H1 (cell line): ENCODE data around the gene FBXO34. TPM values are rescaled to one million over a fixed set of nuclear protein-coding genes. Genes with fewer than 3 reads are reported as not detected.

Source experiments
- CTCF ChIA-PET: fragments of 300-600 bp; sonication (Branson Sonifier 250); formaldehyde crosslinking; loops from one replicate; lab custom pipeline; 2021; ENCODE audit not compliant: partially characterized antibody; lab: Charles Lee
- POLR2A ChIA-PET: fragments of 300-600 bp; sonication (Branson Sonifier 250); formaldehyde crosslinking; loops from one replicate; lab custom pipeline; 2021; ENCODE audit warnings: inconsistent platforms; ENCODE audit not compliant: partially characterized antibody; lab: Charles Lee
- DNase-seq, 2 experiments: peaks; one replicate each; pipeline versions ENCODE4 v3.0.0 to v3.0.0-alpha.2; 2010 to 2022; ENCODE audit warnings: low spot score in 2 of 2, low read depth in 1 of 2, mixed read lengths in 1 of 2
- FAIRE-seq: peaks from 2 replicates; lab custom pipeline; 2011; peaks lifted over from hg19 to GRCh38; lab: Jason Lieb, UNC
- H2AFZ ChIP-seq: 2 replicates; pipeline ENCODE4 v1.8.1; 2012; ENCODE audit warnings: low read length, inconsistent platforms
- H2AK5ac ChIP-seq: 2 replicates; pipeline ENCODE4 v1.6.1; 2013; ENCODE audit warnings: low read depth, low read length
- H2BK120ac ChIP-seq: replicated peaks from 2 replicates; pipeline ENCODE3; 2013; ENCODE audit warnings: low read depth, low read length, inconsistent platforms
- H2BK12ac ChIP-seq: 2 replicates; pipeline ENCODE4 v1.6.1; 2013; ENCODE audit warnings: low read depth, low read length
- H2BK15ac ChIP-seq: 2 replicates; pipeline ENCODE4 v1.6.1; 2013; ENCODE audit warnings: low read length
- H2BK20ac ChIP-seq: 2 replicates; pipeline ENCODE4 v1.6.1; 2013; ENCODE audit warnings: low read length
- H2BK5ac ChIP-seq: 2 replicates; pipeline ENCODE4 v1.6.1; 2013; ENCODE audit warnings: low read depth, low read length
- H3K14ac ChIP-seq: 2 replicates; pipeline ENCODE4 v1.6.1; 2013; ENCODE audit warnings: inconsistent platforms; ENCODE audit not compliant: insufficient read length
- H3K18ac ChIP-seq: 2 replicates; pipeline ENCODE4 v1.6.1; 2013; ENCODE audit warnings: low read length; ENCODE audit errors: extremely low read depth
- H3K23ac ChIP-seq: 2 replicates; pipeline ENCODE4 v1.6.1; 2013; ENCODE audit warnings: inconsistent platforms; ENCODE audit not compliant: insufficient read length
- H3K23me2 ChIP-seq: 2 replicates; pipeline ENCODE4 v1.6.1; 2013; ENCODE audit warnings: low read depth, low read length
- H3K27ac ChIP-seq: 2 replicates; pipeline ENCODE4 v1.6.1; 2011; ENCODE audit warnings: low read depth, low read length, inconsistent platforms
- H3K27me3 ChIP-seq, 4 experiments: replicated peaks in 1 of 4; 1 replicate in 1 of 4; 2 replicates in 3 of 4; pipeline versions ENCODE4 v1.6.1 to v1.8.1; 2011 to 2013; ENCODE audit warnings: low read length in 3 of 4, mild to moderate bottlenecking in 3 of 4, inconsistent platforms in 2 of 4, mixed read lengths in 2 of 4, moderate library complexity in 1 of 4; ENCODE audit not compliant: control insufficient read depth in 3 of 4, insufficient read depth in 3 of 4; ENCODE audit errors: extremely low read depth in 1 of 4
- H3K36me3 ChIP-seq, 4 experiments: 2 replicates each; pipeline versions ENCODE4 v1.6.1 to v1.8.1; 2011 to 2013; ENCODE audit warnings: mild to moderate bottlenecking in 4 of 4, low read length in 3 of 4, moderate library complexity in 2 of 4, control low read depth in 1 of 4, inconsistent platforms in 1 of 4; ENCODE audit not compliant: insufficient read depth in 4 of 4, control insufficient read depth in 2 of 4
- H3K4ac ChIP-seq: replicated peaks from 2 replicates; pipeline ENCODE3; 2013; ENCODE audit warnings: low read length, low read depth, mixed read lengths, inconsistent platforms; ENCODE audit not compliant: insufficient read length
- H3K4me1 ChIP-seq, 4 experiments: replicated peaks in 1 of 4; 1 replicate in 1 of 4; 2 replicates in 3 of 4; pipeline versions ENCODE4 v1.6.1 to v1.8.1; 2011 to 2013; ENCODE audit warnings: low read length in 3 of 4, inconsistent platforms in 2 of 4, mixed read lengths in 1 of 4; ENCODE audit not compliant: insufficient read depth in 4 of 4, control insufficient read depth in 3 of 4
- H3K4me2 ChIP-seq, 2 experiments: 2 replicates each; pipeline versions ENCODE4 v1.6.1 to v1.8.1; 2011 to 2013; ENCODE audit warnings: low read depth in 2 of 2, low read length in 2 of 2, control low read depth in 1 of 2, inconsistent platforms in 1 of 2, mild to moderate bottlenecking in 1 of 2; ENCODE audit not compliant: insufficient read depth in 1 of 2
- H3K4me3 ChIP-seq, 4 experiments: fragments of 200-600, 300-600 bp in 1 of 4; sonication (generic), shearing (Covaris generic), sonication (Bioruptor Twin) in 1 of 4; 2 replicates each; pipeline versions ENCODE4 v1.5.1 to v1.8.1; 2011 to 2016; ENCODE audit warnings: low read length in 4 of 4, low read depth in 3 of 4, control low read depth in 2 of 4, inconsistent platforms in 2 of 4, mild to moderate bottlenecking in 2 of 4, mixed read lengths in 1 of 4, moderate library complexity in 1 of 4; ENCODE audit not compliant: insufficient read depth in 2 of 4; ENCODE audit errors: extremely low read depth in 1 of 4
- H3K56ac ChIP-seq: replicated peaks from 2 replicates; pipeline ENCODE3; 2013; ENCODE audit warnings: low read depth, mild to moderate bottlenecking, mixed read lengths, low read length, inconsistent platforms; ENCODE audit not compliant: insufficient read length
- H3K79me1 ChIP-seq: 2 replicates; pipeline ENCODE4 v1.6.1; 2013; ENCODE audit warnings: low read depth, low read length, control low read depth
- H3K79me2 ChIP-seq, 2 experiments: 2 replicates each; pipeline versions ENCODE4 v1.6.1 to v1.8.1; 2012 to 2013; ENCODE audit warnings: low read length in 2 of 2, mild to moderate bottlenecking in 2 of 2, inconsistent platforms in 1 of 2; ENCODE audit not compliant: insufficient read depth in 2 of 2, control insufficient read depth in 1 of 2
- H3K9ac ChIP-seq, 4 experiments: replicated peaks in 1 of 4; 1 replicate in 1 of 4; 2 replicates in 3 of 4; pipeline versions ENCODE4 v1.6.1 to v1.8.1; 2011 to 2013; ENCODE audit warnings: low read depth in 3 of 4, low read length in 3 of 4, control low read depth in 2 of 4, mild to moderate bottlenecking in 2 of 4, moderate library complexity in 2 of 4, inconsistent platforms in 1 of 4; ENCODE audit errors: extremely low read depth in 1 of 4
- H3K9me3 ChIP-seq, 2 experiments: 2 replicates each; pipeline versions ENCODE4 v1.6.1 to v1.8.1; 2012 to 2013; ENCODE audit warnings: mild to moderate bottlenecking in 2 of 2, moderate library complexity in 2 of 2, control low read depth in 1 of 2, inconsistent platforms in 1 of 2, low read depth in 1 of 2, low read length in 1 of 2, mixed read lengths in 1 of 2; ENCODE audit not compliant: insufficient read depth in 2 of 2
- H4K20me1 ChIP-seq, 2 experiments: replicated peaks in 1 of 2; 2 replicates each; pipeline versions ENCODE3 to v1.8.1; 2011 to 2013; ENCODE audit warnings: inconsistent platforms in 2 of 2, low read length in 2 of 2, mild to moderate bottlenecking in 1 of 2; ENCODE audit not compliant: insufficient read depth in 2 of 2, control insufficient read depth in 1 of 2
- H4K5ac ChIP-seq: 2 replicates; pipeline ENCODE4 v1.6.1; 2013; ENCODE audit warnings: low read length, low read depth, mixed read lengths, inconsistent platforms; ENCODE audit not compliant: insufficient read length
- H4K8ac ChIP-seq: 2 replicates; pipeline ENCODE4 v1.8.0; 2013; ENCODE audit warnings: mild to moderate bottlenecking, moderate library complexity, low read length, inconsistent platforms; ENCODE audit not compliant: insufficient read depth; ENCODE audit errors: extremely low read depth
- H4K91ac ChIP-seq: replicated peaks from 2 replicates; pipeline ENCODE3; 2013; ENCODE audit warnings: low read length, mixed read lengths, inconsistent platforms; ENCODE audit not compliant: insufficient read length
- CEBPB ChIP-seq: IDR thresholded peaks from 2 replicates; pipeline ENCODE4 v1.6.1; 2012; ENCODE audit warnings: low read depth, low read length
- CHD1 ChIP-seq: IDR thresholded peaks from 2 replicates; pipeline ENCODE4 v1.6.1; 2012; ENCODE audit warnings: low read depth, low read length, improper control_type of control experiment
- EGR1 ChIP-seq: IDR thresholded peaks from 2 replicates; pipeline ENCODE4 v1.6.1; 2011; ENCODE audit warnings: low read depth, low read length, borderline replicate concordance
- EP300 ChIP-seq, 2 experiments: IDR thresholded peaks; 1 replicate in 1 of 2; 2 replicates in 1 of 2; pipeline ENCODE4 v1.6.1; 2011 to 2012; ENCODE audit warnings: low read depth in 2 of 2, low read length in 2 of 2, mild to moderate bottlenecking in 2 of 2, borderline replicate concordance in 1 of 2, inconsistent platforms in 1 of 2, moderate library complexity in 1 of 2
- HDAC2 ChIP-seq, 2 experiments: fragments of 300-600 bp in 1 of 2; sonication (generic) in 1 of 2; IDR thresholded peaks; 2 replicates each; pipeline ENCODE4 v1.6.1; 2011 to 2012; ENCODE audit warnings: low read depth in 2 of 2, low read length in 2 of 2, mild to moderate bottlenecking in 2 of 2, moderate library complexity in 2 of 2, borderline replicate concordance in 1 of 2, inconsistent platforms in 1 of 2
- HDAC6 ChIP-seq: IDR thresholded peaks from one replicate; pipeline ENCODE4 v1.7.1; 2012; ENCODE audit warnings: low read depth, mild to moderate bottlenecking, inconsistent platforms, low read length, moderate library complexity
- JUND ChIP-seq: IDR thresholded peaks from 2 replicates; pipeline ENCODE4 v1.6.1; 2011; ENCODE audit warnings: mild to moderate bottlenecking, improper control_type of control experiment, low read length
- KDM1A ChIP-seq: fragments of 200-600, 300-600 bp; sonication (generic); IDR thresholded peaks from 2 replicates; pipeline ENCODE4 v1.7.1; 2016; ENCODE audit warnings: mild to moderate bottlenecking, low read length, borderline replicate concordance
- KDM4A ChIP-seq: IDR thresholded peaks from one replicate; pipeline ENCODE4 v1.7.1; 2012; ENCODE audit warnings: low read depth, mild to moderate bottlenecking, moderate library complexity, low read length, inconsistent platforms; ENCODE audit not compliant: severe bottlenecking
- KDM5A ChIP-seq: fragments of 200-600 bp; IDR thresholded peaks from 2 replicates; pipeline ENCODE4 v1.7.1; 2012; ENCODE audit warnings: mild to moderate bottlenecking, low read length, inconsistent platforms, mixed read lengths
- POU5F1 ChIP-seq: IDR thresholded peaks from 2 replicates; pipeline ENCODE4 v1.6.1; 2011; ENCODE audit warnings: low read depth, mild to moderate bottlenecking, low read length, moderate library complexity
- SIRT6 ChIP-seq: IDR thresholded peaks from one replicate; pipeline ENCODE4 v1.7.1; 2012; ENCODE audit warnings: low read length, inconsistent platforms
- SP1 ChIP-seq: IDR thresholded peaks from 2 replicates; pipeline ENCODE4 v1.6.1; 2011; ENCODE audit warnings: low read depth, low read length
- SP2 ChIP-seq: IDR thresholded peaks from 2 replicates; pipeline ENCODE4 v1.6.1; 2012; ENCODE audit warnings: mild to moderate bottlenecking, low read length, inconsistent platforms
- WGBS, 2 experiments: shearing (Covaris generic) in 1 of 2; methylation state at CpG; one replicate each; pipeline versions ENCODE4 v1.1.6 to v1.1.7; 2013 to 2015; ENCODE audit warnings: low lambda C conversion rate in 2 of 2, mixed read lengths in 2 of 2, inconsistent platforms in 1 of 2, low coverage in 1 of 2, missing lambda C conversion rate in 1 of 2; ENCODE audit not compliant: insufficient replicate concordance in 2 of 2, insufficient coverage in 1 of 2, insufficient read length in 1 of 2; ENCODE audit errors: extremely low coverage in 1 of 2, missing lambda C conversion rate in 1 of 2; 5-methylcytosine and 5-hydroxymethylcytosine counted together
- polyA plus RNA-seq, 7 experiments: library from polyadenylated mRNA; depleted of rRNA in 3 of 7; stranded (reverse) in 5 of 7; unstranded in 2 of 7; fragments of >200 nt in 5 of 7; fragments of 200-250 nt in 2 of 7; gene quantifications; 1 replicate in 5 of 7; 2 replicates in 1 of 7; 4 replicates in 1 of 7; pipeline versions ENCODE4 v1.2.1 to v1.2.3, GENCODE V29; 2011 to 2013; ENCODE audit warnings: missing spikeins in 2 of 7, mixed read lengths in 2 of 7
- total RNA-seq: library from RNA; stranded (reverse); fragmentation: NEBNext Ultra II Directional; extraction: Animal tissue kit (Norgen Biotek cat#: 25700); gene quantifications from 2 replicates; pipeline ENCODE4 v1.2.1, GENCODE V29; 2021

The FBXO34 gene
- total and polyA plus RNA-seq, 2 of the 8 experiments (the other 6 are each of a cell fraction or from before 2014, with no cell fraction given) = 7.0 to 14.4 TPM

GRCh38 chr14:55336162-55336561, 64.9 kb downstream of the FBXO34 start:
- Histone ChIP-seq H3K14ac (no peak overlapping the region), H3K27ac (no peak overlapping the region), H3K79me2 (peaks cover 0 to 33% of the 10 kb centered on the region in 2 experiments; a peak in 3 of 4 replicates), H2BK15ac (no peak overlapping the region), H4K8ac (no peak overlapping the region), H2AFZ (no peak overlapping the region), H4K91ac (no peak overlapping the region), H3K18ac (no peak overlapping the region), H3K23me2 (no peaks in the 10 kb centered on the region; the same call in 1 of the 2 replicates), H3K9me3 (no peaks in the 10 kb centered on the region), H3K79me1 (peaks cover 3% of the 10 kb centered on the region; the same call in 1 of the 2 replicates), H2BK120ac (no peak overlapping the region), H4K5ac (no peak overlapping the region), H3K4me1 (peaks cover 0 to 10% (median 5%) of the 10 kb centered on the region in 4 experiments; a peak in 2 of 7 replicates), H2AK5ac (no peak overlapping the region), H3K36me3 (no peaks in the 10 kb centered on the region), H2BK20ac (no peak overlapping the region), H3K4me2 (no peak overlapping the region), H3K4me3 (no peak overlapping the region), H3K27me3 (no peaks in the 10 kb centered on the region), H3K23ac (no peak overlapping the region), H3K9ac (no peak overlapping the region), H2BK5ac (no peak overlapping the region), H3K4ac (no peak overlapping the region), H4K20me1 (peaks cover 0 to 7% of the 10 kb centered on the region in 2 experiments), H2BK12ac (no peak overlapping the region), H3K56ac (no peak overlapping the region)
- POLR2A ChIA-PET = interaction anchor here (1.3 kb wide), 1 partner anchor 23 kb away, joined by 4 read pairs; no protein-coding TSS in a partner anchor
- no peak for DNase-seq
- WGBS, 2 experiments = 80% methylated on average over 2 of the region's 2 CpGs; no CpG with 5 or more reads in 1 of the 2 experiments
- FAIRE-seq = no peak
- CTCF ChIA-PET = interaction anchor here (0.6 to 1.5 kb wide), 3 partner anchors 11 to 100 kb away, joined by 3 read pairs; no protein-coding TSS in a partner anchor
- no peak for TF ChIP-seq KDM4A
- no peak for TF ChIP-seq KDM5A
- no peak for TF ChIP-seq CEBPB
- no peak for TF ChIP-seq JUND
- TF ChIP-seq SP2 = no peak
- no peak for TF ChIP-seq SIRT6
- no peak for TF ChIP-seq SP1
- no peak for TF ChIP-seq POU5F1
- no peak for TF ChIP-seq HDAC2 (IDR thresholded peaks at IDR 0.05; ENCODE audit: borderline replicate concordance in 1 of 2, low read depth in 2 of 2, low read length in 2 of 2)
- TF ChIP-seq EP300 (IDR thresholded peaks at IDR 0.05; ENCODE audit: borderline replicate concordance in 1 of 2, low read depth in 2 of 2, low read length in 2 of 2) = no peak
- TF ChIP-seq KDM1A = no peak
- TF ChIP-seq CHD1 = no peak
- no peak for TF ChIP-seq EGR1
- TF ChIP-seq HDAC6 = no peak
